HepG2 (cell line): ENCODE results near the gene TXNRD2. TPM values are rescaled to one million over a fixed set of nuclear protein-coding genes. Genes with fewer than 3 reads are reported as not detected.

Source experiments
- ATAC-seq: fragments of 200-7000 bp; cut with Tn5 transposase; 3 replicates; pipeline ENCODE4 v1.9.1; 2020; ENCODE audit warnings: mild to moderate bottlenecking, moderate library complexity
- BruUV-seq: library from RNA; stranded (reverse); fragments of 400-500 nt; replicated peaks from 2 replicates; lab custom pipeline; 2021; lab: Mats Ljungman, UMichigan
- CTCF ChIA-PET: fragments of 300-600 bp; formaldehyde crosslinking; extraction: SDS; loops from one replicate; lab custom pipeline; 2021; ENCODE audit warnings: low total read pairs, inconsistent platforms, low intra/inter-chr PET ratio; lab: Yijun Ruan, JAX
- POLR2A ChIA-PET: fragments of 350-600 bp; sonication (Branson Sonifier 250); formaldehyde crosslinking; loops from one replicate; lab custom pipeline; 2020; ENCODE audit warnings: antibody characterized with exemption, inconsistent platforms; lab: Yijun Ruan, JAX
- DNase-seq: peaks from one replicate; pipeline ENCODE4 v3.0.0-alpha.2; 2015; ENCODE audit warnings: low spot score
- FAIRE-seq: peaks from 3 replicates; lab custom pipeline; 2011; peaks lifted over from hg19 to GRCh38; lab: Jason Lieb, UNC
- H2AFZ ChIP-seq: one replicate; pipeline ENCODE4 v1.6.1; 2011; ENCODE audit warnings: low read length, inconsistent platforms
- H3K27ac ChIP-seq: fragments of 300-600 bp; 3 replicates; pipeline ENCODE4 v1.8.0; 2011; ENCODE audit warnings: mixed run types, mild to moderate bottlenecking, mixed read lengths, low read length, inconsistent platforms; ENCODE audit not compliant: insufficient read depth; ENCODE audit errors: extremely low read length
- H3K27me3 ChIP-seq, 2 experiments: fragments of 200-600 bp in 1 of 2; 2 replicates in 1 of 2; 3 replicates in 1 of 2; pipeline versions ENCODE4 v1.6.0 to v1.8.0; 2011; ENCODE audit warnings: low read length in 2 of 2, mild to moderate bottlenecking in 2 of 2, moderate library complexity in 2 of 2, inconsistent platforms in 1 of 2; ENCODE audit not compliant: insufficient read depth in 2 of 2, control insufficient read depth in 1 of 2
- H3K36me3 ChIP-seq, 2 experiments: fragments of 200-600 bp in 1 of 2; replicated peaks in 1 of 2; 2 replicates in 1 of 2; 3 replicates in 1 of 2; pipeline versions ENCODE4 v1.5.1 to v1.8.0; 2011; ENCODE audit warnings: low read length in 2 of 2, inconsistent platforms in 1 of 2; ENCODE audit not compliant: insufficient read depth in 2 of 2, control insufficient read depth in 1 of 2
- H3K4me1 ChIP-seq: 2 replicates; pipeline ENCODE4 v1.5.1; 2012; ENCODE audit warnings: low read length, inconsistent platforms; ENCODE audit not compliant: insufficient read depth
- H3K4me2 ChIP-seq: 2 replicates; pipeline ENCODE4 v1.6.0; 2011; ENCODE audit warnings: low read depth, low read length, inconsistent platforms
- H3K4me3 ChIP-seq, 3 experiments: fragments of 200-600 bp in 1 of 3; sonication (generic), shearing (Covaris generic) in 1 of 3; replicated peaks in 1 of 3; 2 replicates each; pipeline ENCODE4 v1.5.1; 2011 to 2016; ENCODE audit warnings: low read length in 3 of 3, inconsistent platforms in 2 of 3, low read depth in 2 of 3, mild to moderate bottlenecking in 2 of 3, control low read depth in 1 of 3, mixed read lengths in 1 of 3; ENCODE audit not compliant: insufficient read depth in 1 of 3
- H3K79me2 ChIP-seq: one replicate; pipeline ENCODE4 v1.6.1; 2011; ENCODE audit warnings: low read length, inconsistent platforms; ENCODE audit not compliant: insufficient read depth
- H3K9ac ChIP-seq: 2 replicates; pipeline ENCODE4 v1.6.0; 2011; ENCODE audit warnings: mild to moderate bottlenecking, low read depth, low read length, inconsistent platforms; ENCODE audit not compliant: insufficient read depth
- H3K9me3 ChIP-seq: 2 replicates; pipeline ENCODE4 v1.5.1; 2012; ENCODE audit warnings: mild to moderate bottlenecking, low read length
- H4K20me1 ChIP-seq: 2 replicates; pipeline ENCODE4 v1.6.0; 2011; ENCODE audit warnings: inconsistent platforms, mild to moderate bottlenecking, low read length, moderate library complexity; ENCODE audit not compliant: insufficient read depth
- ARHGAP35 ChIP-seq: sonication (generic); formaldehyde crosslinking; IDR thresholded peaks from 2 replicates; pipeline ENCODE4 v1.9.0; 2022; ENCODE audit warnings: mild to moderate bottlenecking, inconsistent platforms, moderate library complexity, missing genetic modification reagents, borderline replicate concordance
- CEBPG ChIP-seq: IDR thresholded peaks from 2 replicates; pipeline ENCODE4 v1.6.1; 2016
- GATA4 ChIP-seq: sonication (generic); IDR thresholded peaks from 2 replicates; pipeline ENCODE4 v1.6.1; 2016; ENCODE audit warnings: antibody characterized with exemption, low read depth, borderline replicate concordance
- KDM3A ChIP-seq: IDR thresholded peaks from 2 replicates; pipeline ENCODE4 v1.6.1; 2018; ENCODE audit warnings: low read depth, missing compliant biosample characterization
- KLF13 ChIP-seq: sonication (generic); formaldehyde crosslinking; IDR thresholded peaks from 2 replicates; pipeline ENCODE4 v1.4.0; 2020; ENCODE audit warnings: mild to moderate bottlenecking, missing genetic modification reagents
- PHF21A ChIP-seq: sonication (generic); formaldehyde crosslinking; IDR thresholded peaks from 2 replicates; pipeline ENCODE4 v1.5.0; 2020; ENCODE audit warnings: mild to moderate bottlenecking, missing genetic modification reagents
- POLR2A ChIP-seq, 2 experiments: IDR thresholded peaks; 2 replicates each; pipeline ENCODE4 v1.6.1; 2011; ENCODE audit warnings: low read depth in 2 of 2, low read length in 2 of 2, mild to moderate bottlenecking in 1 of 2, moderate library complexity in 1 of 2; ENCODE audit not compliant: insufficient read depth in 1 of 2
- SAFB2 ChIP-seq: sonication (generic); formaldehyde crosslinking; IDR thresholded peaks from 2 replicates; pipeline ENCODE4 v1.5.1; 2020; ENCODE audit warnings: missing genetic modification reagents, low read depth, mild to moderate bottlenecking, borderline replicate concordance
- YEATS2 ChIP-seq: sonication (generic); formaldehyde crosslinking; IDR thresholded peaks from 2 replicates; pipeline ENCODE4 v1.4.0; 2020; ENCODE audit warnings: missing genetic modification reagents, borderline replicate concordance
- ZNF230 ChIP-seq: sonication (generic); formaldehyde crosslinking; IDR thresholded peaks from 2 replicates; pipeline ENCODE4 v1.4.0; 2020; ENCODE audit warnings: mild to moderate bottlenecking, missing genetic modification reagents
- ZNF251 ChIP-seq: sonication (generic); formaldehyde crosslinking; IDR thresholded peaks from 2 replicates; pipeline ENCODE4 v1.9.0; 2021; ENCODE audit warnings: mild to moderate bottlenecking, missing genetic modification reagents
- ZNF546 ChIP-seq: sonication (generic); formaldehyde crosslinking; conservative IDR thresholded peaks from 2 replicates; pipeline ENCODE4 v1.8.1; 2023; ENCODE audit warnings: mild to moderate bottlenecking, missing genetic modification reagents
- ZNF709 ChIP-seq: sonication (generic); formaldehyde crosslinking; IDR thresholded peaks from 2 replicates; pipeline ENCODE4 v1.5.0; 2020; ENCODE audit warnings: mild to moderate bottlenecking, missing genetic modification reagents
- ZNF816 ChIP-seq: sonication (generic); formaldehyde crosslinking; IDR thresholded peaks from 2 replicates; pipeline ENCODE4 v1.8.0; 2022; ENCODE audit warnings: missing genetic modification reagents, mild to moderate bottlenecking, borderline replicate concordance
- ZNF839 ChIP-seq: sonication (generic); formaldehyde crosslinking; IDR thresholded peaks from 2 replicates; pipeline ENCODE4 v1.4.0; 2020; ENCODE audit warnings: missing genetic modification reagents, mild to moderate bottlenecking, borderline replicate concordance
- WGBS: methylation state at CpG from one replicate; pipeline ENCODE4 v1.1.6; 2017; ENCODE audit warnings: low lambda C conversion rate; 5-methylcytosine and 5-hydroxymethylcytosine counted together
- in situ Hi-C: cut with HindIII; loops from 2 replicates; pipeline ENCODE4 v1.10.0; 2017; ENCODE audit warnings: low pct_unique_long_range_greater_than_20kb; ENCODE audit not compliant: extremely low pct_ligation_motif_present
- intact Hi-C: fragments of 100-400 bp; cut with micrococcal nuclease; formaldehyde crosslinking; loops from one replicate; pipeline ENCODE4 v1.10.0; 2022; ENCODE audit not compliant: unreplicated experiment
- polyA plus RNA-seq, 8 experiments: library from polyadenylated mRNA; depleted of rRNA in 3 of 8; stranded (reverse) in 7 of 8; unstranded in 1 of 8; fragments of >200 nt; fragmentation: Illumina TruSeq in 4 of 8; extraction: Trizol in 4 of 8; gene quantifications; 2 replicates each; pipeline versions ENCODE4 v1.2.1 to v1.2.3, GENCODE V29; 2011 to 2016; ENCODE audit warnings: low read depth in 4 of 8, missing spikeins in 1 of 8, mixed read lengths in 1 of 8; ENCODE audit not compliant: insufficient read depth in 1 of 8
- total RNA-seq, 5 experiments: library from RNA; depleted of rRNA; stranded (reverse); fragments of >200 nt; fragmentation: Illumina TruSeq; extraction: Trizol; gene quantifications; 2 replicates each; pipeline ENCODE4 v1.2.3, GENCODE V29; 2016; ENCODE audit warnings: low read depth in 1 of 5
- TF ChIP-seq, protein P1 (sequence below): sonication (generic); formaldehyde crosslinking; IDR thresholded peaks from 2 replicates; pipeline ENCODE4 v1.8.1; 2023; ENCODE audit warnings: mild to moderate bottlenecking, moderate library complexity, missing genetic modification reagents
- TF ChIP-seq, protein P2 (sequence below), 2 experiments: fragments of 450-650 bp in 1 of 2; sonication (generic) in 1 of 2; formaldehyde crosslinking; IDR thresholded peaks; 2 replicates each; pipeline versions ENCODE4 v1.5.0 to v1.8.0; 2020 to 2022; ENCODE audit warnings: mild to moderate bottlenecking in 1 of 2, missing genetic modification reagents in 1 of 2
- TF ChIP-seq, protein P3 (sequence below): sonication (generic); formaldehyde crosslinking; IDR thresholded peaks from 2 replicates; pipeline ENCODE4 v1.5.0; 2020; ENCODE audit warnings: mild to moderate bottlenecking, missing genetic modification reagents

Gene TXNRD2
- total and polyA plus RNA-seq, 2 of the 13 experiments (the other 11 are each of a cell fraction or from before 2014, with no cell fraction given) = 17.5 to 18.6 TPM

DNA sequence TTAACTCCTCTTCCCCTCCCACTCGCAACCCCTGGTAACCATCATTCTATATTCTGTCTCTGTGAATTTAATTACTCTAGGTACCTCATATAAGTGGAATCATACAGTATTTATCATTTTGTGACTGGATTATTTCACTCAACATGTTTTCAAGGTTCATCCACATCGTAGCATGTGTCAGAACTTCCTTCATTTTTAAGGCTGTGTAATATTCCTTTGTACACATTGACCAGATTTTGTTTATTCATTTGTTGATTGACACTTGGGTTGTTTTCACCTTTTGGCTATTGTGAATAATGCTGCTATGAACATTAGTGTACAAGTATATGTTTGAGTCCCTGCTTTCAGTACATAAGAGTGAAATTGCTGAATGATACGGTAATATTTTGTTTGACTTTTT is 84.2 kb downstream of the TXNRD2 start:
- Histone ChIP-seq H3K27me3 (no peaks in the 10 kb centered on the region; a peak in 1 of 5 replicates), H3K79me2 (peaks cover 29% of the 10 kb centered on the region), H3K27ac (no peak overlapping the region), H3K4me1 (peaks cover 30% of the 10 kb centered on the region), H3K9me3 (no peaks in the 10 kb centered on the region), H3K9ac (no peak overlapping the region), H3K36me3 (0 out of 5 replicates have a peak, but pooled peaks cover 0 to 2% of the 10 kb centered on the region in 2 experiments), H3K4me3 (no peak overlapping the region), H3K4me2 (no peak overlapping the region), H4K20me1 (peaks cover 9% of the 10 kb centered on the region), H2AFZ (no peak overlapping the region)
- ChIA-PET CTCF (no interaction called here), POLR2A (no interaction called here)
- WGBS = 97% methylated on average over 3 of the region's 3 CpGs
- intact Hi-C loops (no loop called here), in situ Hi-C loops (no loop called here)
- DNase-seq (no peak), ATAC-seq (no peak), FAIRE-seq (no peak)
- no TSS peak for BruUV-seq
- TF ChIP-seq CEBPG (CRISPR knock-in tag) (no peak), ZNF546 (CRISPR knock-in tag) (no peak), PHF21A (CRISPR knock-in tag) (no peak), ZNF816 (CRISPR knock-in tag) (no peak), KLF13 (CRISPR knock-in tag) (no peak), ZNF251 (CRISPR knock-in tag) (no peak), ZNF709 (CRISPR knock-in tag) (no peak), ARHGAP35 (CRISPR knock-in tag) (no peak), GATA4 (no peak), POLR2A (IDR thresholded peaks at IDR 0.05; ENCODE audit: insufficient read depth in 1 of 2, low read depth in 2 of 2, low read length in 2 of 2) (no peak), SAFB2 (CRISPR knock-in tag) (no peak), ZNF230 (CRISPR knock-in tag) (no peak), ZNF839 (CRISPR knock-in tag) (no peak), YEATS2 (no peak), KDM3A (no peak)
- TF ChIP-seq, protein P1, sequence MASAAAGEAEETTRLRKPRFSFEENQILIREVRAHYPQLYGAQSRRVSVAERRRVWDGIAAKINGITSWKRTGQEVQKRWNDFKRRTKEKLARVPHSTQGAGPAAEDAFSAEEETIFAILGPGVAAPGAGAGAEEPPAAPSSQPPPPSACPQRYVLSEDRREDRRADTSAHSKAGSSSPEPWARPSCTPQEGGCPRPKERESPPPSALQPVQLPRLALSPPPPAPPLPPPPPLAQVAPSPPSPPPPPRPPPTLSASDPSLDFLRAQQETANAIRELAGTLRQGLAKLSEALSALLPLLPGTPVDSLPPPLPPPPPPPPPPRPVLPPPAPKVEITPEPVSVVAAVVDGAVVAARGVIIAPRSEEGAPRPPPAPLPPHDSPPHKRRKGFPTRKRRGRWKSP (CRISPR knock-in tag) = no peak
- TF ChIP-seq, protein P2, sequence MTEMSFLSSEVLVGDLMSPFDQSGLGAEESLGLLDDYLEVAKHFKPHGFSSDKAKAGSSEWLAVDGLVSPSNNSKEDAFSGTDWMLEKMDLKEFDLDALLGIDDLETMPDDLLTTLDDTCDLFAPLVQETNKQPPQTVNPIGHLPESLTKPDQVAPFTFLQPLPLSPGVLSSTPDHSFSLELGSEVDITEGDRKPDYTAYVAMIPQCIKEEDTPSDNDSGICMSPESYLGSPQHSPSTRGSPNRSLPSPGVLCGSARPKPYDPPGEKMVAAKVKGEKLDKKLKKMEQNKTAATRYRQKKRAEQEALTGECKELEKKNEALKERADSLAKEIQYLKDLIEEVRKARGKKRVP (CRISPR knock-in tag; IDR thresholded peaks at IDR 0.05) = no peak
- TF ChIP-seq, protein P3, sequence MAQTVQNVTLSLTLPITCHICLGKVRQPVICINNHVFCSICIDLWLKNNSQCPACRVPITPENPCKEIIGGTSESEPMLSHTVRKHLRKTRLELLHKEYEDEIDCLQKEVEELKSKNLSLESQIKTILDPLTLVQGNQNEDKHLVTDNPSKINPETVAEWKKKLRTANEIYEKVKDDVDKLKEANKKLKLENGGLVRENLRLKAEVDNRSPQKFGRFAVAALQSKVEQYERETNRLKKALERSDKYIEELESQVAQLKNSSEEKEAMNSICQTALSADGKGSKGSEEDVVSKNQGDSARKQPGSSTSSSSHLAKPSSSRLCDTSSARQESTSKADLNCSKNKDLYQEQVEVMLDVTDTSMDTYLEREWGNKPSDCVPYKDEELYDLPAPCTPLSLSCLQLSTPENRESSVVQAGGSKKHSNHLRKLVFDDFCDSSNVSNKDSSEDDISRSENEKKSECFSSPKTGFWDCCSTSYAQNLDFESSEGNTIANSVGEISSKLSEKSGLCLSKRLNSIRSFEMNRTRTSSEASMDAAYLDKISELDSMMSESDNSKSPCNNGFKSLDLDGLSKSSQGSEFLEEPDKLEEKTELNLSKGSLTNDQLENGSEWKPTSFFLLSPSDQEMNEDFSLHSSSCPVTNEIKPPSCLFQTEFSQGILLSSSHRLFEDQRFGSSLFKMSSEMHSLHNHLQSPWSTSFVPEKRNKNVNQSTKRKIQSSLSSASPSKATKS (CRISPR knock-in tag) = no peak
